ENCODE measurements around the gene NLRC5. TPM values are rescaled to one million over a fixed set of nuclear protein-coding genes. Genes with fewer than 3 reads are reported as not detected.
A peak's percentile ranks its signal among the peaks of the same experiment; 100 is the strongest.

NLRC5 gene
- total RNA-seq, 4 donors from 2014 or later, result 14.9 to 77.0 (median 23.9) TPM

DNA sequence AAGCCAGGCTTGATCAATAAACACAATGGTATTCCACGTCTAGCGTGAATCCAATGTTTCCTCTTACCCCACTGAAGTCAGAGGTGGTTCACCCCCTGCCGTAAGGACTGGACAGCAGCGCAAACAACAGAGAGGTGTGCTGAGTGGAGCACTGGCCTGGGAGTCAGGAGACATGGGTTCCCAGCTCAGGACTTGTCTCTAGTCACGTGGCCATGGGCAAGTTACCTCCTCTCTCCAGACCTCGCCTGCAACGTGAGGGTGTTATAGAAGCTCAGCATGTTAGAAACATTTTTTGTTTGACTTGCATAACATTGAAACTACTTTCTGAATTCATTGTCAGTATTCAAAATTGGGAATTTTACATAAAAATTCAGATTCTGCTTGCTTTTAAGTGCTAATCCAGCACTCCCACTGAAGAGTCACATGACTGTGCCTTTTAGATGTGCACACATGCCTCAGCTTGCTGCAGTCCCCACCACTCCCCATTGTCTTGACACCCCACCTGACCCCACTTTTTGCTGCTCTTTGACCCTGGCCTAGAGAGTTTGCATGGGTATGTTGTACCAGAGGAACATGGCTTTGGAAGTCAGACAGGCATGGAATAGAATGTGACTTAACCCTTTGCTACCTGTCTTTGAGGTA is 94.2 kb downstream of the NLRC5 start:
- no peak overlapping the region for H3K4me3 ChIP-seq
- DNase-seq, result no peak
- no peak for TF ChIP-seq POLR2A (IDR thresholded peaks at IDR 0.05)
- TF ChIP-seq CTCF (IDR thresholded peaks at IDR 0.05), result no peak
- no peaks in the 10 kb centered on the region for H3K4me1 ChIP-seq
- H3K9me3 ChIP-seq, result no peaks in the 10 kb centered on the region
- no peaks in the 10 kb centered on the region for H3K36me3 ChIP-seq
- H3K27me3 ChIP-seq, result no peaks in the 10 kb centered on the region
- no peak overlapping the region for H3K27ac ChIP-seq
- intact Hi-C loops (cut with DNase I; ENCODE audit: low total_unique reads), result loop anchor here (5.0 kb wide), 1 partner anchor 84 kb away; no protein-coding TSS in a partner anchor

- Histone ChIP-seq H3K4me3 (no peak overlapping the region), H3K27me3 (no peaks in the 10 kb centered on the region), H3K36me3 (no peaks in the 10 kb centered on the region), H3K27ac (no peak overlapping the region), H3K4me1 (no peaks in the 10 kb centered on the region), H3K9me3 (no peaks in the 10 kb centered on the region)
- TF ChIP-seq POLR2A (IDR thresholded peaks at IDR 0.05), result no peak
- TF ChIP-seq CTCF (IDR thresholded peaks at IDR 0.05), result peak; percentile 93 to 99 (median 94)
- peak; percentile 62 to 69 for DNase-seq
- intact Hi-C loops (cut with DNase I; ENCODE audit: low total_unique reads), result loop anchor here (5.0 kb wide), 1 partner anchor 83 kb away; no protein-coding TSS in a partner anchor
These were observed 95.0 kb downstream of the NLRC5 start for GRCh38 chr16:57084257-57084770.

GRCh38 chr16:57084996-57085395 is 95.6 kb downstream of the NLRC5 start:
- H3K4me1 ChIP-seq, result no peaks in the 10 kb centered on the region
- no peaks in the 10 kb centered on the region for H3K9me3 ChIP-seq
- H3K4me3 ChIP-seq, result no peak overlapping the region
- no peak for TF ChIP-seq CTCF (IDR thresholded peaks at IDR 0.05)
- no peak for TF ChIP-seq POLR2A (IDR thresholded peaks at IDR 0.05)
- H3K27me3 ChIP-seq, result no peaks in the 10 kb centered on the region
- DNase-seq, result no peak
- no peak overlapping the region for H3K27ac ChIP-seq
- intact Hi-C loops (cut with DNase I; ENCODE audit: low total_unique reads), result loop anchor here (5.0 kb wide), 1 partner anchor 82 kb away; no protein-coding TSS in a partner anchor
- H3K36me3 ChIP-seq, result no peaks in the 10 kb centered on the region

GRCh38 chr16:57087003-57087402 is 97.6 kb downstream of the NLRC5 start:
- no peaks in the 10 kb centered on the region for H3K9me3 ChIP-seq
- H3K27ac ChIP-seq, result no peak overlapping the region
- H3K36me3 ChIP-seq, result no peaks in the 10 kb centered on the region
- no peaks in the 10 kb centered on the region for H3K27me3 ChIP-seq
- TF ChIP-seq POLR2A (IDR thresholded peaks at IDR 0.05) (no peak), CTCF (IDR thresholded peaks at IDR 0.05) (no peak)
- H3K4me1 ChIP-seq, result peaks cover 0 to 5% of the 10 kb centered on the region in 2 donors
- intact Hi-C loops (cut with DNase I; ENCODE audit: low total_unique reads), result no loop called here
- DNase-seq, result no peak
- no peak overlapping the region for H3K4me3 ChIP-seq

DNA sequence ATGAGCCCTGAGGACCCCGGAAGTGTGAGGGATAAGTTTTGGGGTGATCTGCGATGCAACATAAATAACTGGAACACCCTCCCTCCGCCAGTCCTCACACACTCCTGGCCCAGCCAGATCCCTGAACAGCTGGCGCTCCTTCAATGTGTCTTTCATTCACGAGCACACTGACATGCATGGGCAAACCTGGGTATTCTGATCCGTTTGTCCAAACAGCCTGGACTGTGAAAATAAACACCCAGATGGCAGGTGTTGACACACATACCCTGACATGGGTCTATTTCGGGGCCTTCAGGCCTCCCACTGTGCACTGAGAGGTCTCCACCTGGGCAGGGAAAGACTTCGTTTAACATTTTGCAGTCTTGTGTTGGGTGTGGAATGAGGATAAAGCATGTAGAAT is 100.0 kb downstream of the NLRC5 start:
- intact Hi-C loops (cut with DNase I; ENCODE audit: low total_unique reads), result no loop called here

More for the DNA sequence above, 100.0 kb downstream of the NLRC5 start:
- Histone ChIP-seq H3K9me3 (no peaks in the 10 kb centered on the region), H3K27me3 (no peaks in the 10 kb centered on the region), H3K4me3 (no peak overlapping the region), H3K36me3 (no peaks in the 10 kb centered on the region), H3K27ac (no peak overlapping the region), H3K4me1 (peaks cover 0 to 9% of the 10 kb centered on the region in 2 donors)
- TF ChIP-seq POLR2A (IDR thresholded peaks at IDR 0.05) (no peak), CTCF (IDR thresholded peaks at IDR 0.05) (no peak)
- no peak for DNase-seq
